ENCODE data around the gene ST14. TPM values are rescaled to one million over a fixed set of nuclear protein-coding genes. Genes with fewer than 3 reads are reported as not detected.
"Not testable (repeated sequence)": the region's sequence is repeated elsewhere in the genome, so short reads cannot be mapped to it uniquely, and the experiment has no call there.

ST14 gene
- polyA plus RNA-seq, 1 of the 3 experiments (the other 2 are of a cell fraction): not detected

DNA sequence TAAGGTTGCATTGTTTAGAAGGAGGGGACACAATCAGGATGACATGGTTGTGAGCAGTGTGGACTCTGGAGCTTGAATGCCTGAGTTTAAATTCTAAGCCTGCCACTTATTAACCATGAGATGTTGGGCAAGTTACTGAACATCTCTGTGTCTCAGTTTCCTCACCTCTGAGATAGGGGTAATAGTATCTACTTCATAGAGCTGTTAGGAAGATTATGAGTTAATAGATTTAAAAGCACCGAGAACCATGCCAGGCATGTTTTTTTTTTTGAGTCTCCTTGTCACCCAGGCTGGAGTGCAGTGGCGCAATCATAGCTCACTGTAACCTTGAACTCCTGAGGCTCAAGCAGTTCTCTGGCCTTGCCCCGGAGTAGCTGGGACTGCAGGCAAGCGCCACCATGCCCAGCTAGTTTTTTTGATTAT, 33.3 kb downstream of the ST14 start:
- no peak for DNase-seq
- Histone ChIP-seq H2AFZ (ENCODE audit: low read depth) (no peak overlapping the region), H3K4me1 (ENCODE audit: control insufficient read depth in 1 of 2, insufficient read depth in 2 of 2, low read depth in 1 of 2, low read length in 1 of 2) (no peaks in the 10 kb centered on the region), H3K9ac (no peak overlapping the region), H3K9me2 (no peaks in the 10 kb centered on the region), H3K4me3 (ENCODE audit: low read depth in 2 of 2, low read length in 1 of 2) (no peak overlapping the region), H3K4me2 (no peak overlapping the region), H3F3A (replicated peaks; ENCODE audit: insufficient read depth) (no peaks in the 10 kb centered on the region), H3K9me3 (no peaks in the 10 kb centered on the region), H3K79me2 (ENCODE audit: insufficient read depth) (no peaks in the 10 kb centered on the region), H4K20me1 (ENCODE audit: insufficient read depth) (no peaks in the 10 kb centered on the region), H3K27me3 (ENCODE audit: insufficient read depth) (no peaks in the 10 kb centered on the region; the same call in 1 of the 2 replicates), H3K36me3 (replicated peaks in 1 of 2; ENCODE audit: control insufficient read depth in 1 of 2, insufficient read depth in 2 of 2, low read length in 1 of 2) (no peaks in the 10 kb centered on the region), H3K27ac (ENCODE audit: low read depth in 2 of 2, low read length in 1 of 2) (no peak overlapping the region)
- TF ChIP-seq RAD21 (IDR thresholded peaks at IDR 0.05; ENCODE audit: low read length): no peak
- no peak for TF ChIP-seq GATA2 (CRISPR knock-in tag; IDR thresholded peaks at IDR 0.05)
- TF ChIP-seq, protein P1, sequence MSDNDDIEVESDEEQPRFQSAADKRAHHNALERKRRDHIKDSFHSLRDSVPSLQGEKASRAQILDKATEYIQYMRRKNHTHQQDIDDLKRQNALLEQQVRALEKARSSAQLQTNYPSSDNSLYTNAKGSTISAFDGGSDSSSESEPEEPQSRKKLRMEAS (IDR thresholded peaks at IDR 0.05; ENCODE audit: low read depth): no peak
- no peak for TF ChIP-seq CHD2 (IDR thresholded peaks at IDR 0.05; ENCODE audit: low read length, partially characterized antibody)
- TF ChIP-seq, protein P2, sequence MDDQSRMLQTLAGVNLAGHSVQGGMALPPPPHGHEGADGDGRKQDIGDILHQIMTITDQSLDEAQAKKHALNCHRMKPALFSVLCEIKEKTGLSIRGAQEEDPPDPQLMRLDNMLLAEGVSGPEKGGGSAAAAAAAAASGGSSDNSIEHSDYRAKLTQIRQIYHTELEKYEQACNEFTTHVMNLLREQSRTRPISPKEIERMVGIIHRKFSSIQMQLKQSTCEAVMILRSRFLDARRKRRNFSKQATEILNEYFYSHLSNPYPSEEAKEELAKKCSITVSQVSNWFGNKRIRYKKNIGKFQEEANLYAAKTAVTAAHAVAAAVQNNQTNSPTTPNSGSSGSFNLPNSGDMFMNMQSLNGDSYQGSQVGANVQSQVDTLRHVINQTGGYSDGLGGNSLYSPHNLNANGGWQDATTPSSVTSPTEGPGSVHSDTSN (IDR thresholded peaks at IDR 0.05): no peak
- no peak for TF ChIP-seq RCOR1 (IDR thresholded peaks at IDR 0.05; ENCODE audit: low read length)
- no peak for TF ChIP-seq EZH2phosphoT487 (IDR thresholded peaks at IDR 0.05; ENCODE audit: borderline replicate concordance, low read depth)
- TF ChIP-seq, protein P3, sequence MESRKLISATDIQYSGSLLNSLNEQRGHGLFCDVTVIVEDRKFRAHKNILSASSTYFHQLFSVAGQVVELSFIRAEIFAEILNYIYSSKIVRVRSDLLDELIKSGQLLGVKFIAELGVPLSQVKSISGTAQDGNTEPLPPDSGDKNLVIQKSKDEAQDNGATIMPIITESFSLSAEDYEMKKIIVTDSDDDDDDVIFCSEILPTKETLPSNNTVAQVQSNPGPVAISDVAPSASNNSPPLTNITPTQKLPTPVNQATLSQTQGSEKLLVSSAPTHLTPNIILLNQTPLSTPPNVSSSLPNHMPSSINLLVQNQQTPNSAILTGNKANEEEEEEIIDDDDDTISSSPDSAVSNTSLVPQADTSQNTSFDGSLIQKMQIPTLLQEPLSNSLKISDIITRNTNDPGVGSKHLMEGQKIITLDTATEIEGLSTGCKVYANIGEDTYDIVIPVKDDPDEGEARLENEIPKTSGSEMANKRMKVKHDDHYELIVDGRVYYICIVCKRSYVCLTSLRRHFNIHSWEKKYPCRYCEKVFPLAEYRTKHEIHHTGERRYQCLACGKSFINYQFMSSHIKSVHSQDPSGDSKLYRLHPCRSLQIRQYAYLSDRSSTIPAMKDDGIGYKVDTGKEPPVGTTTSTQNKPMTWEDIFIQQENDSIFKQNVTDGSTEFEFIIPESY (IDR thresholded peaks at IDR 0.05; ENCODE audit: borderline replicate concordance, low read depth): no peak
- TF ChIP-seq EP300 (IDR thresholded peaks at IDR 0.05; ENCODE audit: borderline replicate concordance in 1 of 2, low read depth in 1 of 2, low read length in 1 of 2): no peak
- no peak for TF ChIP-seq RFX5 (IDR thresholded peaks at IDR 0.05; ENCODE audit: low read length)
- TF ChIP-seq YY1 (IDR thresholded peaks at IDR 0.05; ENCODE audit: low read depth): no peak
- no peak for TF ChIP-seq RXRA (IDR thresholded peaks at IDR 0.05; ENCODE audit: borderline replicate concordance, low read depth)
- TF ChIP-seq TEAD4 (IDR thresholded peaks at IDR 0.05; ENCODE audit: borderline replicate concordance, insufficient read depth): no peak
- no peak for TF ChIP-seq NRF1 (IDR thresholded peaks at IDR 0.05; ENCODE audit: low read depth, low read length)
- no peak for TF ChIP-seq FOXM1 (IDR thresholded peaks at IDR 0.05; ENCODE audit: low read depth)
- TF ChIP-seq, protein P4, sequence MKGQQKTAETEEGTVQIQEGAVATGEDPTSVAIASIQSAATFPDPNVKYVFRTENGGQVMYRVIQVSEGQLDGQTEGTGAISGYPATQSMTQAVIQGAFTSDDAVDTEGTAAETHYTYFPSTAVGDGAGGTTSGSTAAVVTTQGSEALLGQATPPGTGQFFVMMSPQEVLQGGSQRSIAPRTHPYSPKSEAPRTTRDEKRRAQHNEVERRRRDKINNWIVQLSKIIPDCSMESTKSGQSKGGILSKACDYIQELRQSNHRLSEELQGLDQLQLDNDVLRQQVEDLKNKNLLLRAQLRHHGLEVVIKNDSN (IDR thresholded peaks at IDR 0.05; ENCODE audit: borderline replicate concordance, low read depth): no peak
- no peak for TF ChIP-seq MEF2A (IDR thresholded peaks at IDR 0.05; ENCODE audit: borderline replicate concordance, low read depth)
- TF ChIP-seq FOSL2 (IDR thresholded peaks at IDR 0.05; ENCODE audit: borderline replicate concordance, low read depth): no peak
- TF ChIP-seq TAF1 (IDR thresholded peaks at IDR 0.05; ENCODE audit: borderline replicate concordance, low read depth, low read length): no peak
- TF ChIP-seq, protein P5, sequence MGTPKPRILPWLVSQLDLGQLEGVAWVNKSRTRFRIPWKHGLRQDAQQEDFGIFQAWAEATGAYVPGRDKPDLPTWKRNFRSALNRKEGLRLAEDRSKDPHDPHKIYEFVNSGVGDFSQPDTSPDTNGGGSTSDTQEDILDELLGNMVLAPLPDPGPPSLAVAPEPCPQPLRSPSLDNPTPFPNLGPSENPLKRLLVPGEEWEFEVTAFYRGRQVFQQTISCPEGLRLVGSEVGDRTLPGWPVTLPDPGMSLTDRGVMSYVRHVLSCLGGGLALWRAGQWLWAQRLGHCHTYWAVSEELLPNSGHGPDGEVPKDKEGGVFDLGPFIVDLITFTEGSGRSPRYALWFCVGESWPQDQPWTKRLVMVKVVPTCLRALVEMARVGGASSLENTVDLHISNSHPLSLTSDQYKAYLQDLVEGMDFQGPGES (IDR thresholded peaks at IDR 0.05; ENCODE audit: low read depth, low read length): no peak
- POLR2A ChIA-PET: no interaction called here
- CTCF ChIA-PET: no interaction called here
- WGBS (ENCODE audit: low lambda C conversion rate): 75% methylated on average over 3 of the region's 4 CpGs

DNA sequence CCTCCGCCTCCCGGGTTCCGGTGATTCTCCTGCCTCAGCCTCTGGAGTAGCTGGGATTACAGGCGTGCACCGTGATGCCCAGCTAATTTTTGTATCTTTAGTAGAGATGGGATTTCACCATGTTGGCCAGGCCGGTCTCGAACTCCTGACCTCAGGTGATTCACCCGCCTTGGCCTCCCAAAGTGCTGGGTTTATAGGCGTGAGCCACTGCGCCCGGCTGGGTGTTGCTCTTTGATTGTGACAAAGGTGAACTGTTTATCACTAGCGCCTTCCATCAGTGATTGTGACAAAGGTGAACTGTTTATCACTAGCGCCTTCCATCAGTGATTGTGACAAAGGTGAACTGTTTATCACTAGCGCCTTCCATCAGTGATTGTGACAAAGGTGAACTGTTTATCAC, 34.0 kb downstream of the ST14 start:
- H3K27me3 ChIP-seq (ENCODE audit: insufficient read depth); H3K4me3 ChIP-seq (ENCODE audit: low read depth in 2 of 2, low read length in 1 of 2); CTCF ChIA-PET; POLR2A ChIA-PET; H3K79me2 ChIP-seq (ENCODE audit: insufficient read depth); H4K20me1 ChIP-seq (ENCODE audit: insufficient read depth); H3K9ac ChIP-seq; H3K4me1 ChIP-seq (ENCODE audit: control insufficient read depth in 1 of 2, insufficient read depth in 2 of 2, low read depth in 1 of 2, low read length in 1 of 2); H3K9me3 ChIP-seq; H3K4me2 ChIP-seq; DNase-seq; H3K9me2 ChIP-seq; H3F3A ChIP-seq (replicated peaks; ENCODE audit: insufficient read depth); H3K36me3 ChIP-seq (replicated peaks in 1 of 2; ENCODE audit: control insufficient read depth in 1 of 2, insufficient read depth in 2 of 2, low read length in 1 of 2); H2AFZ ChIP-seq (ENCODE audit: low read depth); H3K27ac ChIP-seq (ENCODE audit: low read depth in 2 of 2, low read length in 1 of 2): not testable (repeated sequence)
- 87% methylated on average over 10 of the region's 14 CpGs for WGBS (ENCODE audit: low lambda C conversion rate)

All from SK-N-SH (cell line).